Cardiac septum (tissue), 1 donor: ENCODE measurements around the gene NAV3. TPM values are rescaled to one million over a fixed set of nuclear protein-coding genes. Genes with fewer than 3 reads are reported as not detected.

Experiments
- DNase-seq: peaks from one replicate; pipeline ENCODE4 v3.0.0-alpha.2; 2020; ENCODE audit warnings: low spot score
- intact Hi-C: fragments of 100-400 bp; cut with DNase I; formaldehyde crosslinking; loops from one replicate; pipeline ENCODE4 v1.14.0; 2022
- total RNA-seq: library from RNA; stranded (reverse); fragmentation: NEBNext Ultra II Directional; extraction: Animal tissue kit (Norgen Biotek cat#: 25700); gene quantifications from one replicate; pipeline ENCODE4 v1.2.1, GENCODE V29; 2021
- donor health status: DM: no; HTN: no; CAD: no.

The NAV3 gene
- total RNA-seq, 1 donor from 2014 or later, result 2.9 TPM

DNA sequence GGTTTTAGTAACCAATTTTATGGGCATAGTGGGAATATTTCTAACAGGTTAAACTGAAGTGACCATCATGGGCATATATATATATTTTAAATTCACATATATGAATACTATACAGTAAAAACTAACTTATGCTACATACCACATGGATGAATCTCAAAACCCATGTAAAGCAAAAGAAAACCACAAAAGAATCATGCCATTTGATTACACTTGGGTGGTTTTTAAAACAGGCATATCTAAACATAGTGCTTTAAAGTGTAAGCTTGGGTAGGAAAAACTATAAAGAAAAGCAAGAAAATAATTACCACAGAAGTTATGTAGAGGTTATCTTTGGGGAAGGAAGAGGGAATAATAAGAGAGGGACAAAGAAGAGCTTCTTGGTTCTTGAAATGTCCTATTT is 326.1 kb downstream of the NAV3 start:
- intact Hi-C loops, result no loop called here
- no peak for DNase-seq

- no peak for DNase-seq
- intact Hi-C loops, result no loop called here
Observed at GRCh38 chr12:78157199-78157598, 326.5 kb downstream of the NAV3 start.

DNA sequence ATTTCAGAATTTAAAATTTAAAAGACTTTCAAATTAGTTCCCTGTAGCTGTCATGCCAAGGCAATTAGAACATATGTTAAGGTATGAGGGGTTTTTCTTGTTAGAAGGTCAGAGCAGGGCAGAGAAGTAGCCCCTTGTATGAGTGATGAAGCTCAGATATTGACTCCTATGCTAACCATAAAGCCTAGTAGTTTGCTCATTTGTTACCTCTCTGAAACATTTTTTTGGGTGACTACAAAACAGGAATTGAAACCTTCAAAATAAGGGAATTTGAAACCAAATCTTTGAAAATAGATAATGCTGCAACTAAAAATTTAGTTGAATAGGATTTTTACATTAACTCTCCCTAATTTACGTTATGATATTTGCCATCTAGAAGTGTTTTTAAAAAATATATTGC is 333.5 kb downstream of the NAV3 start:
- intact Hi-C loops, result no loop called here
- no peak for DNase-seq

DNA sequence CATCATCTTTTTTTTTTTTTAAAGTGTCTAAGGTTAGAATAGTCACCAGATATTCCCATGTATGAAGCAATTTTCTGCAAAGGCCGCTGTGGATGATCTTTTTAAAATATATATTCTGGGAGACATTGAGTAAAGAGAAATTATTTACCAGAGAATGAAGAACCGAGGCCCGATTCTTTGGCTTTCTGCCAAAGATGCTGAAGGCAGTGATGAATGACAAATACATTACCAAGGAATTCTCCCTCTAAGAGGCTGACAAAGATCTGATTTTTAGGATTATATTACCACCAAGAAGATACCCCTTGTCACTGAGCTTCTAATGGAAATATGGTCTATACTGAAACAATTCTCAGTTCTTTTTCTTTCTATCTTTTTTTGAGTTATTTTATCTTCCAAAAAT is 336.8 kb downstream of the NAV3 start:
- intact Hi-C loops, result no loop called here
- DNase-seq, result no peak

- no peak for DNase-seq
- intact Hi-C loops, result no loop called here
Observed at GRCh38 chr12:78171061-78171460, 340.4 kb downstream of the NAV3 start.

GRCh38 chr12:78176643-78177042 is 345.9 kb downstream of the NAV3 start:
- intact Hi-C loops, result no loop called here
- no peak for DNase-seq

GRCh38 chr12:78177298-78177697 is 346.6 kb downstream of the NAV3 start:
- intact Hi-C loops, result no loop called here
- no peak for DNase-seq

DNA sequence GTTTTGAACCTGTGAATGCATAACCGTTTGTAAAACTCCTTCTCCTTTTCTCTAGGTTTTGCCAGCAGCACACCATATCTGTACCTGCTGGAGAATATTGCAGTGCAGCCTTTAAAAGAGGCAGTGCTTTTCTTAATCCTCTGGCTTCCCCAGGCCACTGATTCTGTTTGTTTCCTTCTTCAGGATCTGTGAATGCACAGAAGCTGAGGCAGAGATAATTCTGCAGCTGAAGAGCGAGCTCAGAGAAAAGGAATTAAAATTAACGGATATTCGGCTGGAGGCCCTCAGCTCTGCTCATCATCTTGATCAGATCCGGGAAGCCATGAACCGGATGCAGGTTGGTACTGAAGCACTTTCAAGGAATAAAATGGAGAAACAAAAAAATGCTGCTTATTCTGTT is 348.7 kb downstream of the NAV3 start:
- no peak for DNase-seq
- intact Hi-C loops, result no loop called here

DNA sequence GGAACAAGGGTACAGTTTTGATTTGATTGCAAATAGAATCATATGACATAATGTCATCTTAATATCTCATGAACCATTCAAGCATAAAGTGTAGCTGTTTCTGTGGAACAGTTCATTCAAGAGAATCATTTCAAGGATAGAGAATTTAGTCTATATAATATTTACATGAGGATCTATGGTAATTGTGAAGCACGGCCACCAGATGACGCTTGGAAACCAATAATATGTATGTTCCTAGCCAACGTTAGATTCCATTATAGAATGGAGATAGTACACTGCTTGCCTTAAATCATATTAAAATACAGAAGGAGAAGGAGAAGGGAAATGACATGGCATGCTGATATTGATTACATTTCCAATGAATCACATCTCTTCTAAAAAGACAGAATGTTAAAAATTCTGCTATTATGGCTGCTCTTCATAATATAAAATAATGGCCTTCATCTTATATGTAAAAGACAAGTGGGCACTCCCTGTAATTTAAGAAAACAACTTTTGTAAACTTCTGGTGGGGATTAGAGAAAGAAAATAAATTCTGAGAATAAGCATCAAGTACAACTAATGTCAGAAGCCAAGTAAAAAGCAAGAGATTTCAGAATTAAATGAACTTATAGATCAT is 351.0 kb downstream of the NAV3 start:
- no peak for DNase-seq

DNA sequence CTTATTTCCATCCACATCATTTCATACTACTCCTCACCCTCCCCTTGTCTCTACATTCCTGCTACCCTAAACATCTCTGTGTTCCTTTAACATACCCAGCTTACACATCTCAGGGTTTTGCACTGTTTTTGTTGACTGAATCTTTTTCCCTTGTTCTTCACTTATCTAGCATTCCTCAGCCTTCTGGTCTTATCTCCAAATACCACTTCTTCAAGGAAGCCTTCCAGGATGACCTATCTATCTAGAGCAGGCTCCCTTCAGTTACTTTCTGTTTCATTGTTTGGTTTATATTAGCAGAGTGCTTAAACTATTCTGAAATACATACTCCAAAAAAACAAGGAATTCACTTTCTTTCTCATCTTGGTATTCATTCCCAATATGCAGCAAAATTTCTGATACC is 353.1 kb downstream of the NAV3 start:
- no peak for DNase-seq
- intact Hi-C loops, result no loop called here

More for the DNA sequence above, 351.0 kb downstream of the NAV3 start:
- intact Hi-C loops, result no loop called here

DNA sequence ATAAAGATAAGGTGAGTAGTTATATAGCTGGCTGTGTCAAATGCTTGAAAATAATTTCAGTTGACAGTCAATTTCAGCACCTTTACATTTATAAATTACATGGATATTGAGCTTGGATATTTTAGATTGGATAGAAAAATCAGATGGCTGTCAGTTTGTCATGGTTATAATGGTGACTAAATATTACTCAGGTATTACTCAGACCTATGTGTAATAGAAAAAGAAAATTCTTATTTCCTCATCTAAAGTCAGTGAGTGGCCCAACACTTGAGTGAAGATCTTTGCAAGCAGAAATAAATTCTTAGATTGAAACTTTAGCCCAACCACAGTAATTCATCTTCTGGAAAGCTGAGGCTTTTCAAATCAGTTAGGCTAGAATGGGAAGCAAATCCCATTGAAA is 354.4 kb downstream of the NAV3 start:
- intact Hi-C loops, result no loop called here
- DNase-seq, result no peak

DNA sequence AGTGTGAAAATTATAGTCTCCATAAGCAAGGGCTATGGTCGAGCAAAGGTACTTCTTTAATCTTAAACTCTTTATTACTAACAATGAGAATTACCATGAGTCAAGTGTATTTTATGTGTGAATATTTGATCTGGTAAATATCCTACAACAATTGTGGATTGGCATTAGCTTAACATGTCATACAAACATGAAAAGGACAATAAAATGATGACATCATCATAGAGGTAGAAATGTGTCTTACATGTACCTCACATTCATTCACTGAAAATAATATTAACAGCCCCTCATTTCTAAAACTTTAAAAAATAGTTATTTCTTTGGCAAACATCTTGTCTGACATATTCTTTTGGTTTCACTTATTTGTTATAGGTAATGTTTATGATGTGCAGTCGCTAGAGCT is 355.0 kb downstream of the NAV3 start:
- intact Hi-C loops, result no loop called here
- no peak for DNase-seq

DNA sequence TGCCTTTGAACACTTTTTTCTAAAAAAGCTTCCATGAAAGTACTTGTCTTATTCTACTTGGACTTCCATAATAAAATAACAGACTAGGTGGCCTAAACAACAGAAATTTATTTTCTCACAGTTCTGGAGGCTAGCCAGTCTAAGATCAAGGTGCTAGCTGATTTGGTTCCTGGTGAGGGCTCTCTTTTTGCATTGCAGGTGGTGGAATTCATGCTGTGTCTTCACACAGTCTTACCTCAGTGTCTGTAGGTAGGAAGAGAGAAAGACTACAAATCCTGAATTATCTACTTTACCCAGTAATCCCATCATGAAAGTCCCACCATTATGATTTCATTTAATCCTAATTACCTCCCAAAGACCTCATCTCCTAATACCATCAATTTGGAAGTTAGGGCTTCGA is 356.0 kb downstream of the NAV3 start:
- intact Hi-C loops, result no loop called here
- DNase-seq, result no peak

DNA sequence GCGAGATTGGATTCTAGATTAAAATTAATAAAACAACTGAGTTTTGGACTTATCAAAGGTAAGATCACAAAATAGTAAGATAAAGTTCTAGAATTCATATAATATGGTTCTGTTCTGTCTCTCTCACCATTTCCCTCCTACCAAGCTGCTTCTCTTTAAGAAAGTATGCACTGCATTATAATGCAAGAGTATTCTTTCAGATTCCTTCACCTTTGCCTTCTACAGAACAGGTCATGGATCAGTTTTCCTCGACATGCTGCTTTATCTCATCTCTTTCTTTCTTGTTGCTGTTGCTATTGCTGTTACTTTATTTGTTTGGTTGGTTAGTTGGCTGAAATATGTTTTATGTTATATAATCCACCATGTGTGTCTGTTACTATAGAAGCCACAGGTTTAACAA is 357.0 kb downstream of the NAV3 start:
- intact Hi-C loops, result no loop called here
- DNase-seq, result no peak

- intact Hi-C loops, result no loop called here
- no peak for DNase-seq
Observed at GRCh38 chr12:78189656-78190055, 359.0 kb downstream of the NAV3 start.

GRCh38 chr12:78191611-78192010 is 360.9 kb downstream of the NAV3 start:
- DNase-seq, result no peak
- intact Hi-C loops, result no loop called here

DNA sequence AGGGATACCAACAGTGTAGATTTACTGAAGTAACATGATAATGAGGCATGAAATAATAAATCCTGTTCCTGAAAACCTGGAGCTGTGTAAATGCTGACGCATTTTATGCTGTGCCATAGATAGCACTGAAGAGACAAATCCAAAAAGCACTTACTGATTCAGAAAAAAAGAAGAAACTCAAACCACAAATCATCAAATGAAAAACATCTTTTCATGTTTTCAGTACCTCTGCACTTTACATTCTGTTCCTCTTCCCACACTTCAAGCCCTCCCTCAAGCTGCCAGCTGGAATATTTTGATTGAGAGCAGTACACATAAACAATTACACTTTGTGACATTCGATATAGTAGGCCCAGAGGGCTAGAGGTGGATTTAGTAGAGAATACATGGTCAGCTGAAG is 362.3 kb downstream of the NAV3 start:
- intact Hi-C loops, result no loop called here
- no peak for DNase-seq

DNA sequence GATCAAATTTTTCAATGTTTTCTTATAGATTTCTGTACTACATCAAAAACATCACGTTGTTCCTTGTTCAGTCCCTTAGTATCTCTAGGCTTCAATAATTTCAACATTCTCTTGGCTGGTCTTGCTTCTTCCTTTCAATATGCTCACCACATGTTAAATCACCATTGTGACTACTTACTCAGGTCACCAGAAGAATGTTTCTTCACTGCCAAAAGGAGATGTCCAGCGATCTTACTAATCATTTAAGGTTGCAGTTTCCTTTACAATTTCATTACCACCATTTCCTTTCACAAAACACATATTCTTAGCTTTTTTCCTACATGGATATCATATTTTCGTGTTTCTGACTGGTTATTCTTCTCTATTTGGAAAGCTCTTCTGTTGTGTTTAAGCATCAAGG is 363.8 kb downstream of the NAV3 start:
- intact Hi-C loops, result no loop called here
- DNase-seq, result no peak

GRCh38 chr12:78198896-78199295 is 368.2 kb downstream of the NAV3 start:
- DNase-seq, result no peak
- intact Hi-C loops, result no loop called here

- intact Hi-C loops, result no loop called here
- DNase-seq, result no peak
Observed at GRCh38 chr12:78199926-78200325, 369.2 kb downstream of the NAV3 start.

DNA sequence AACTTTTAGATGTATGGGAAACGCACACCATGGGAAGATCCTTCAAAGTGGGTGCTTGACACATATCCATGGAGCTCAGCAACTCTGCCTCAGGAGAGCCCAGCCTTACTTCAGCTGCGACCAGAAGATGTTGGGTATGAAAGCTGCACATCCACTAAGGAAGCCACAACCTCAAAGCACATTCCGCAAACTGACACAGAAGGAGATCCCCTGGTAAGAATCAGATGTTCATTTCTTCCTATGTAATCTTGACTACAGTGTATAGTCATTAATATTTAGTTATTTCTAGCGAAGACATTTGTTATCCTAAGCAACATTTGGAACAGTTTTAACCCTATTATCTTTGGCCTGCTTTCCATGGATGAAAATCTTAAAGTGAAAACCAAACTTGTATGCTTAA is 374.2 kb downstream of the NAV3 start:
- intact Hi-C loops, result no loop called here
- DNase-seq, result no peak

GRCh38 chr12:78208092-78208491 is 377.4 kb downstream of the NAV3 start:
- intact Hi-C loops, result no loop called here

More at GRCh38 chr12:78208092-78208491, 377.4 kb downstream of the NAV3 start:
- DNase-seq, result no peak
